ENCODE measurements around the gene RINL.

GRCh38 chr19:38838986-38839761 is 38.9 kb downstream of the RINL start:
- TF ChIP-seq CTCF (IDR thresholded peaks at IDR 0.05; ENCODE audit: low read length) (no peak), EZH2 (IDR thresholded peaks at IDR 0.05; ENCODE audit: borderline replicate concordance, low read length) (no peak)

All from OCI-LY1 (cell line).